Measurements from ENCODE around the gene CPLX1. TPM values are rescaled to one million over a fixed set of nuclear protein-coding genes. Genes with fewer than 3 reads are reported as not detected.

The CPLX1 gene
- total RNA-seq, 1 experiment from 2014 or later = 14.5 TPM

GRCh38 chr4:793941-794621 is 31.8 kb downstream of the CPLX1 start:
- ATAC-seq (no peak), DNase-seq (ENCODE audit: low read depth, low spot score) (no peak)
- ChIA-PET CTCF (no interaction called here), POLR2A (no interaction called here), RAD21 (ENCODE audit: low non-redundant PET in 1 of 2, low total read pairs in 2 of 2, uncharacterized antibody in 2 of 2, unreplicated experiment in 2 of 2) (no interaction called here)
- no peak overlapping the region for H2AFZ ChIP-seq (ENCODE audit: low read depth, low read length, poor library complexity, severe bottlenecking)
- no peak overlapping the region for H3K9ac ChIP-seq (ENCODE audit: low read length)
- H3K4me2 ChIP-seq (ENCODE audit: low read length) = no peak overlapping the region
- peaks cover 8 to 10% of the 10 kb centered on the region in 2 experiments for H3K4me1 ChIP-seq (ENCODE audit: control insufficient read depth in 1 of 2, insufficient read depth in 2 of 2, low read length in 2 of 2)
- intact Hi-C loops (cut with micrococcal nuclease) = no loop called here
- H3K27ac ChIP-seq (ENCODE audit: low read depth, low read length) = no peak overlapping the region
- no peaks in the 10 kb centered on the region for H4K20me1 ChIP-seq (ENCODE audit: insufficient read depth)
- no TSS peak for BruUV-seq (replicated peaks)
- TF ChIP-seq ZFX (IDR thresholded peaks at IDR 0.05) (no peak), ATF3 (IDR thresholded peaks at IDR 0.05) (no peak), ELF1 (IDR thresholded peaks at IDR 0.05; ENCODE audit: borderline replicate concordance, low read depth) (no peak), REST (IDR thresholded peaks at IDR 0.05; ENCODE audit: low read depth) (no peak), POLR2A (IDR thresholded peaks at IDR 0.05; ENCODE audit: borderline replicate concordance, extremely low read depth, insufficient read depth, insufficient read length) (no peak), TCF7L2 (IDR thresholded peaks at IDR 0.05; ENCODE audit: borderline replicate concordance, extremely low read depth, insufficient read depth, insufficient read length) (no peak), YY1 (IDR thresholded peaks at IDR 0.05; ENCODE audit: extremely low read depth, insufficient replicate concordance, low read depth, low read length) (no peak), JUND (IDR thresholded peaks at IDR 0.05) (no peak), SIN3A (IDR thresholded peaks at IDR 0.05; ENCODE audit: low read depth) (no peak), SRF (IDR thresholded peaks at IDR 0.05; ENCODE audit: low read depth) (no peak), EZH2phosphoT487 (IDR thresholded peaks at IDR 0.05; ENCODE audit: borderline replicate concordance) (no peak), POLR2AphosphoS5 (IDR thresholded peaks at IDR 0.05; ENCODE audit: low read depth, low read length) (no peak), CBX3 (IDR thresholded peaks at IDR 0.05; ENCODE audit: low read depth) (no peak), ZNF274 (IDR thresholded peaks at IDR 0.05; ENCODE audit: low read depth, low read length) (no peak), FOSL1 (IDR thresholded peaks at IDR 0.05; ENCODE audit: low read depth) (no peak), ZBTB33 (IDR thresholded peaks at IDR 0.05; ENCODE audit: extremely low read depth, insufficient replicate concordance, low read length) (no peak)
- no peaks in the 10 kb centered on the region for H3K27me3 ChIP-seq (ENCODE audit: insufficient read depth, low read length)
- no peaks in the 10 kb centered on the region for H3K79me2 ChIP-seq (ENCODE audit: insufficient read depth, low read length)
- H3K4me3 ChIP-seq (replicated peaks in 1 of 2; ENCODE audit: low read depth in 1 of 2, low read length in 2 of 2) = no peak overlapping the region
- no peaks in the 10 kb centered on the region for H3K9me2 ChIP-seq (ENCODE audit: insufficient read depth)
- H3K36me3 ChIP-seq (ENCODE audit: control insufficient read depth in 1 of 2, insufficient read depth in 2 of 2, low read length in 2 of 2) = no peaks in the 10 kb centered on the region
- H3K9me3 ChIP-seq (ENCODE audit: control insufficient read depth in 1 of 2, insufficient read depth in 1 of 2, low read depth in 1 of 2, low read length in 2 of 2) = no peaks in the 10 kb centered on the region
